HG03575 (cell line): ENCODE measurements around the gene KRTAP3-3.
"Not testable (repeated sequence)": the region's sequence is repeated elsewhere in the genome, so short reads cannot be mapped to it uniquely, and the experiment has no call there.

Experiments used
- ATAC-seq: cut with Tn5 transposase; IDR thresholded peaks from one replicate; pipeline ENCODE4 v1.9.1; 2021; ENCODE audit not compliant: unreplicated experiment, insufficient number of reproducible peaks, low FRiP score; ENCODE audit errors: extremely low read depth

The KRTAP3-3 gene

DNA sequence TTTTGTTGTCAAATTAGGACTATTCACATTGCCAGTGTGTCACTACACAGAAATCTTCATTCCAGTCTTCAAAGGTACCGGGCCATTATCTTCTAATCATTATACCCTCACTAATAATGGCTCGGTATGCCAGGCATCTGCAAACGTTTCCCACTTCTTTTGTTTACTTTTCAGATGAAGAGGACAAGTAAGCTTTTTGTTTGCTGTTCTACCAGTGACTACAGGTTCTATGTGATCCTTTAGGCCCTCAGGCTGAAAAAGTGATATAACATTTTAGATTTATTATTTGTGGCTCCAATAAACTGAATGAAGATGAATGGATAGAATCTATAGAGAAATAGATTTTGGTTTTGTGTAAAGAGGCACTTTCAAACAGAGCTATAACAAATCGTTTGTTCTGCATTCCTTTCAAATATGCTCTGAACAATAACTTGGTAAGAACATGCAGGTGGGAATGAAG lies 15.4 kb upstream of the KRTAP3-3 start:
- no peak for ATAC-seq

DNA sequence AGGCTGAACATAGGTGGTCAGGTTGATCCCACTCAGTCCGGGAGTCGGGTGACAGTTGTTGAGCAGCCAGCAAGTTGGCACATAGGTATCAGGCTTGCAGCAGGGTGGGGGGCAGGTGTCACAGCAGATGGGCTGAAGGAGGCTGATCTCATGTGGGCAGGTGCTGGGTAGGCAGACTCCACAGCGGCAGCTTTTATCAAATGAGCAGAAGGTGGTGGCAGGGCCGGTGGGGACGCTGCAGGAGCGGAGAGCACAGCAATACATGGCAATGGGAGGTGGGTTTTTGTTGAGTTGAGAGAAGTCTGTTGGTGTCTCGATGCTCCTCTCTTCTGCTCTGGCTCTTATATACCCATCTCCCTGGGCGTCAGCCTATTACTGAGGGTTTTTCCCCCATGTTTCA lies 14.8 kb upstream of the KRTAP3-3 start, which contains the start of gene KRTAP3-1:
TSS of gene KRTAP3-1 (minus strand) at position 318 of the 400 bp plus-strand sequence. CDS start at position 264, 54 bp downstream.
- ATAC-seq, result no peak

DNA sequence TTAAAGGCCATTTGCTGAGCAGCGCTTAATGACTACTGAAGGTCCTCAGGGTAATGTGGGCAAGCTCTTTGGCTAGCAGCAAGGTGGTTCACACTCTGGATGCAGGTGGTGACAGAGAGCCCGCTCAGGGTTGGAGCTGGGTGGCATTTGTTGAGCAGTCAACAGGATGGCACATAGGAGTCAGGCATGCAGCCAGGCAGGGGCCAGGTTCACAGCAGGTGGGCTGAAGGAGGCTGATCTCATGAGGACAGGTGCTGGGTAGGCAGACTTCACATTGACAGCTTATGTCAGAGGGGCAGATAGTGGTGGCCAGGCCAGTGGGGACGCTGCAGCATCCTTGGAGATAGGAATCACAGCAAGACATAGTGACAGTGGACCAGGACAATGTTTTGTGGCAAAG lies 10.4 kb upstream of the KRTAP3-3 start:
- ATAC-seq, result no peak

DNA sequence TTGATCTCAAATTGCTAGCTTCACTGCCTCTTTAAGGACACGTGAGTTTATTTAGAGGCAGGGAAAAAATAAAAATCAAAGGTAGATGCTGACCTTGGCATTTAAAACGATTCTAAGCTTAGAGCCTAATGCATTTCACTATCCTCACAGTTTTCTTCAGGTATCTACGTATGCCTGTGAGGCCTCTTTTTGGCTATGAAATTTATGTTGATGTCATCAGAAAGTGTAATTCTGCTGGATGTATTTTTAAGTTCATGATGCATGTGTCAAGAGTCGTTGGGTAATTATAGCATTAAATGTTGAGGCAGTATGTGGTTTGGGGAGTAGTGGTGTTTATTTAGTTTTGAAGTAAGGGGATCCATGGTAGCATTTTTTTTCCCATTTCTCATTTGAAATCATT lies 10.0 kb upstream of the KRTAP3-3 start:
- no peak for ATAC-seq

DNA sequence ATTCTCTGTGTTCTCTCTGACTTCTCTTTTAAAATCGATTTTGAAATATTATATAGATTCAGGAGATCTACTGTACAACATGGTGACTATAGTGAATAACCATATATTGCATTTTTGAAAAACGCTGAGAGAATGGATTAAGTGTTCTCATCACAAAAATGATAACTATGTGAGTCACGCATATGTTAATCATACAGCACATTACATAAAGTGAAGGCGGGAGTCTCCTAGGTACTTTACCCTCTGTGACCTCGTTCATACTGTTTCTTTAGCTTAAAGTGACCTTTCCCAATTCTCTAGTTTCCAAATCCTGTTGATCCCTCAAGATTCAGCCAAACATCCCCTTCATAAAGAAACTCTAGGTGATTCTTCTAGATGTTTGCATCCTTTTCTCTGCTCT lies 8.8 kb upstream of the KRTAP3-3 start:
- ATAC-seq, result no peak

DNA sequence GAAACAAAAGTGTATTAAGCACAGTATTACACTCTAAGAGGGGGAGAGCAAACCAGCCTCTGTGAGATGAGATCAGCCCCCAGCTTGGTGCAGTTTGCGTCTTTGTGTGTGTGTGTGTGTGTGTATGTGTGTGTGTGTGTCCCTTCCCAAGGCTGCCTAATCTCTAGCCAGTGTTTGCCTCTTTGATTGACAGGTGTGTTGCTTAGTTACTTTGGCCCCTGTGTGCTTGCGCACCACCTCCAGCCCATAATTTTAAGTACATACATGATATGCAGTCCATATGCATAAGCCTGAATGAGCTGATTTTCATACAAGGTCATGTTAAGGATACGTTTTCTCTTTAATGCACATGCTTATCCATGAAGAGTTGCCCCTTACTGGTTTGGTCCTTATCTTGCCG lies 7.8 kb upstream of the KRTAP3-3 start:
- ATAC-seq, result no peak

DNA sequence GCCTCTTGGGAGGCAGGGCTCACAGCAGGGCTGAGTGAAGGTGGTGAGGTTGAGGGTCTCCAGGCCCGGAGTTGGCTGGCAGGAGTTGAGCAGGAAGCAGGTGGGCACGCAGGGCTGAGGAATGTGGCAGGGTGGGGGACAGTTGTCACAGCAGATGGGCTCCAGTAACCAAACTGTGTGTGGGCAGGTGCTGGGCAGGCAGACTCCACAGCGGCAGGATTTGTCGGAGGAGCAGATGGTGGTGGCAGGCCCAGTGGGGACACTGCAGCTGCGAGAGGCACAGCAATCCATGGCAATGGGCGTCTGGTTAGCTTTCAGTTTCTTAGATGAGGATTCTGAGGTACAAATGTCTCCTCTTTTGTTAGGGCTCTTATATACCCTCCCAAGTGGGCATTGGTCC lies 5.6 kb upstream of the KRTAP3-3 start, which contains the start of gene KRTAP3-2:
TSS of gene KRTAP3-2 (minus strand) at position 344 of the 400 bp plus-strand sequence. CDS start at position 291, 53 bp downstream.
- ATAC-seq, result not testable (repeated sequence)

DNA sequence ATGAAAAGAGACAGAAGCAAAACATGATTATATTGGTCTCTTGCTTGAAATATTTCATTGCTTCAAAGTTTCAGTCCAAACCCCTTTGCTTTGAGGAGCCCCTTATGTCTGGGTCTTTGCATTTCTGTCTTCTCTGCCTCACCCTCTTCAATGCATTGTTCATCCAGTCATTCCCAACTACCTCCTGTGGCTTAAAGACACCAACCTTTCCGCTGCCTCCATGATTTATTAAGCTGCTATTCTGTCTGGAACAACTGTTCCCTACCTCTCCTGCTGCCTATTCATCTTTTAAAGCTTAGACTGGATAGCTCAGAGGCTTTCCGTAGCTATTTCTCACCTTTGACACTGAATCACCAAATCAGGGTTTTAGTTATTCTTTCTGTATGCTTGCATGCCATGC lies 3.4 kb upstream of the KRTAP3-3 start:
- ATAC-seq, result no peak

DNA sequence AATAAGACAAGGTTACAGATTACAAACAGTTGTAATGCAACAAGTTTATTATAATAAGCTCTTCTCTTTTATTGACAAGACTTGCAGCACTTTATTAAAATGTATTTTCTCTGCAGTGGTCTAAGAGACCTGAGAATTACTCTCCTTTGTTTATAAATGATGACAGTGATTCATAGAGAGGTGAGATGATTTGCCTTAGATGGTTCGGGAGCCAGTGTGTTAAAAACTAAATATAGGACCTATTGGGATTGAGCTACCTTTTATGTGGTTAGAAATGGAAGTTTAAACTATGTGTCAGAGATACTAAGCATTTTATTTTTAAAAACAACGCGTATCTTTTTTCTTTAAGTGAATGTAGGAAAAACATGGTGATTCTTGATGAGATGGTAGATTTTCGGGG lies 2.9 kb upstream of the KRTAP3-3 start:
- ATAC-seq, result no peak

DNA sequence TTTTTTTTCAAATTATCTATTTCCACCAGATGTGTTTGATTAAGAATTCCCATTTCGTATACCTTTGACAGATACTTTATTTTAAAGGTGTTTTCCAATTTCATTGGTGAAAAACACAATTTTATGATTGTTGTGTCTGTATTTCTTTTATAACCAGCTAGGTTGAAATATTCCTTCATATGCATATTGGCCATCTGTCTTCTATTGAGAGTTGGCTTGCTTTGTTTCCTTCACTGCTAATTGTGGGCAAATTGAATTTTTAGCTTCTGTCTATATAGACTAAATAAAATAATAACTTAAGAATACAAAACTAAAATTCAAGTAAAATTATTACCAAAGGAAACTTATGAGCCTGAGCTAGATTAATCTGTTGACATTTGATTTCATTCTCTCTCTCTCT lies 1.2 kb upstream of the KRTAP3-3 start:
- no peak for ATAC-seq

DNA sequence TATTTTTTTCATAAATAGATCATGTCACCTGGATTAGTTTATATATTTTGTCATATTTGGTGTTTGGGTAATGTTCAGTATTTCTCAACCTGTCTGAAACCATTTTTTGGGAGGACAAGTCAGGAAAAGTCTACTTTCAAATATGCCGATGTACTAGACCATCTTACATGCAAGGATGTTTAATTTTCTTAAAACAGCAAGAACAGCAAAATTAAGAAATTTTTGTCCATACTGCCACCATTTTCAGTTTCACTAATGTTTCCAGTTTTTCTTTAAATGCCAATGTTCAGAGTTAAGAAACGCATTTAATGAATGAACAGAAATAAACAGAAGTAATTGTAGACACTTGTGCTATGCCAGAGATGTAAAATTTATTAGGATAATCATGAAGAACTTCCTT lies 880 bp downstream of the KRTAP3-3 start:
- no peak for ATAC-seq

DNA sequence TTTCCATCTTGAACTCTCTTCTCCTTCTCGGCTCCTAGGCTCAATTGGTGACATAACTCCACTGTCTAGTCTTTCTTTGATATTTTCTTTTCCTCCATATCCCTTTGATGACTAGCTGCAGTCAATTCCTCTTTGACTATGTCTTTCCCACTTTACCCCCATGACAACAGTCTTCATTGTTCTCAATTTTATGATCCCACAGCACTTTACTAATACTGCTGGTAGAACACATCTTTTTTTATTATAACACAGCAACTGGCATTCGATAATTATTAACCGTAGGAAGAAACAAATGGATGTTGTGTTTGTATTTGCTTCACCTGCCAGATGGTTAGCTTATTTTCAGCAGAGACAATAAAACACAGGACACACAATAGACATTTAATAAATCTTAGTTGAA lies 1.3 kb downstream of the KRTAP3-3 start:
- ATAC-seq, result no peak

DNA sequence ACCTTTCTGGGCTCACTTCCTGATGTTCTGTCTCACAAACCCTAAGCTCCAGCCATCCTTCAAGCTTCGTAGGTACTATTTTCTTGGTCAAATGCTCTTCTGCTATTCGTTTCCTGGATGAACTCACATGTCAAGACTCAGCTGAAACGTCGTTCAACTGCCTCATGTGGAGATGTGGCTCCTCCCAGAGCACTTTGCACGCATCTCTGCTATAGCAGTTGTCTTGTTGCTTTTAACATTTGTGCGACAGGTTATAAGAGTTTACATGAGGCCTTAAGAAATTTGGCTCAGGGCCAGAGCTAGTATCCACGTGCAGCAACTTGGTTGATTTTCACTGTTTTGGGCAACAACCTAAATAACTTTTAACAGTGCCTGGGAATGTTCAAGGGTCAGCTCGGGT lies 7.0 kb downstream of the KRTAP3-3 start:
- ATAC-seq, result no peak

DNA sequence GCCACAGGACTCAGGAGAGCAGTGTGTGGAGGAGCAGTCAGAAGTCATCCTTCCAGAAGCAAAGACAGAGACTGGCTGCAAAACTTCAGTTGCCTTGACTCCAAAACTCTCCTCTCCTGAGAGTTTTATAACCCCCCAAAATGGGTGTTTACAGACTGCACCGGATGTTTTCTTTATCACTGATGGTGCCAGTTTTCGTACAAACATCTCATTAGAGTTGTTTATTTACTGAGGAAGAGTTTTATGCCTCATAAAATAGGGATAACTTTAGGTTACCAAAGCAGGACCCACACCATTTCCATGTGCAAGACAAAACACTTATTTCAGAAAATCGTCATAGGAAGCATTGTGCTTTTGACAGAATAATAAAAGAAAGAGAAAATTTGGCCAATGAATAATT lies 9.7 kb downstream of the KRTAP3-3 start, which contains the start of gene KRT40:
TSS of gene KRT40 (minus strand) at position 101 of the 400 bp plus-strand sequence. CDS start at position 48, 53 bp downstream.
- ATAC-seq, result no peak

DNA sequence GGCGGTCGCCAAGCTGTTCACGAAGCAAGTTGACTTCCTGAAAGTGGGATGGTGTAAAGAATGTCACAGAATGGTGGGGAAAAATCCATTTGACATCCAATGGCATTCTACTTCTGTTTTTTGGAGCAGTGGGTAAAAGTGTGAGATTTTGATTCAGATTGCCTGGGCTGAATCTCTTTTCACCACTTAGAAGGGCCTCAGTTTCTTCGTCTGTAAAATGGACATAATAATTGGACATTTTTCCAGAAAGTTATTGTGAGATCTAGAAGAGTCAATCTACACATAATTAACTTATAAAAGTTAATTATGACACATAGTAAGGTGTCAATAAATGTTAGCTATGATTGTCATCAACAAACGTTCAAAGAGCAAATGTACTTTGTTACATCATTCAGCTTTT lies 12.8 kb downstream of the KRTAP3-3 start:
- no peak for ATAC-seq

DNA sequence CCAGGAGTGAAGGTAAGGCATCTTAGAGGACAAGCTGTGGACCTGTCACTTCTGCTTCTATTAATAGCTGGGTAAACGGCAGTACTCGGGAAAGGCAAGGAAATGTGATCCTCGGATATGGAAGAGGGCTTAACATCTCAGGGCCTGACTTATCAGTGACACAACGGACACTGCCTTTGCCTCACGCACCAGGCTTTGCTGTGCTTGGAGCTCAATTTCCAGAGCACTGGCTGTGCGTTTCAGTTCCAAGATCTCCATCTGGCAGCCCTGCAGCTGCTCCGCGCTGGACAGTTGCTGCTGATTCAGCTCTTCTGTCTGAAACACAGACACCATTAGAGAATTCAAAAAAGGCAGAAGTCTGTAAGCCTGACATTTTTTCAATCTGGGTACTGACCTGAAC lies 13.4 kb downstream of the KRTAP3-3 start:
- no peak for ATAC-seq

DNA sequence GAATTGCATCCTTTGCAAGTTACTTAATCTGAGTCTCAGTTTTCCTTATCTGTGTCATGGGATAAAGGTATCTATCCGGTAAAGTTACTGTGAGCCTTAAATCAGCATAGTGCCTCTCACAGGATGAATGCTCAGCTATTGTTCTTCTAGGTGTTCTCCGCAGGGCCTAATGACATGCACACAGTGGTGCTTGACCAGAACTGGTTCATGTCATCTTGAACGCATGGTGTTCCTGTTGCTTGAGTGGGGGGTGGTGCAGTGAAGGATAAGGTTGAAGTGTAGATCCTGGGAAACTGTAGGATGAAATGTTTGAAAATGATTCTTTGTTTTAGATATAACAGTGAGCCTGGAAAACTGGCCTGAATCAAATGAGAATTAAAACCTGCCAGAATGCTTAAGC lies 13.8 kb downstream of the KRTAP3-3 start:
- ATAC-seq, result no peak

DNA sequence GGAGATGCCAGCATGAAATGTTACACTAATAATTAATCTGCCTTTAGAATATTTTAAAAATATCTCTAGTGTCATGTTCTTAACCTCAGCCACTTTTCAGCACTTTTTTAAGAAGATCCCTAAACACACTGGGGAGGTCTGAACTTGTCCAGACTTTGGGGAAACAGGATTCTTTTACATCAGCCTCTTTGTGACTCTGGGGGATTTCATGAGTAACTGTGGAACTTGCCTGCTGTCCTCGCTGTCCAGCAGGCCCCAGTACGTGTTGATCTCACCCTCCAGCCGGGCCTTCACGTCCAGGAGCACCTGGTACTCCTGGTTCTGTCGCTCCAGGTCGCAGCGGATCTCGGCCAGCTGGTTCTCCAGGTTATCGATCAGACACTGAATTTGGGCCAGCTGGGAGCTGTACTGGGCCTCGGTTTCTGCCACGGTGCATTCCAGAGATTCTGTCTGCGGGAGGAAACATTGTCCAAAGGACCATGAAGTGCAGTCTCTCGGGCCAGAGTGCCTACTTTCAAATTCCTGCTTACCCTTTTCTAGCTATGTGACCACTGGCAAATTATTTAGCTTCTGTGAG lies 15.3 kb downstream of the KRTAP3-3 start:
- no peak for ATAC-seq

DNA sequence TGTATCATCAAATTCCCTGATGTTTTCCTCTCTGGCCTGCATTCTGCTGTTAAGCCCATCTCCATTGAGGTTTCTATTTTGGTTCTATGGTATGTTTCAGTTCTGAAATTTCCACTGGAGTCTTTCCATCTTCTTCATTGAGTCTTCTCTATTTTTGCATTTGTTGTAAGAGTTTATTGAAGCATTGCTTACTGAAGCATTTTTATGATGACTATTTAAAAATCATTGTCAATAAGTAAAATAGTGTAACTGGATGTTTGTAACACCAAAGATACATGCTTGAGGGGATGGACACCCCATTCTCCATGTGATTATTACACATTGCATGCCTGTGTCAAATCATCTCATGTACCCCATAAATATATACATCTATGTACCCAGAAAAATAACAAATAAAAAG lies 18.4 kb downstream of the KRTAP3-3 start:
- no peak for ATAC-seq

DNA sequence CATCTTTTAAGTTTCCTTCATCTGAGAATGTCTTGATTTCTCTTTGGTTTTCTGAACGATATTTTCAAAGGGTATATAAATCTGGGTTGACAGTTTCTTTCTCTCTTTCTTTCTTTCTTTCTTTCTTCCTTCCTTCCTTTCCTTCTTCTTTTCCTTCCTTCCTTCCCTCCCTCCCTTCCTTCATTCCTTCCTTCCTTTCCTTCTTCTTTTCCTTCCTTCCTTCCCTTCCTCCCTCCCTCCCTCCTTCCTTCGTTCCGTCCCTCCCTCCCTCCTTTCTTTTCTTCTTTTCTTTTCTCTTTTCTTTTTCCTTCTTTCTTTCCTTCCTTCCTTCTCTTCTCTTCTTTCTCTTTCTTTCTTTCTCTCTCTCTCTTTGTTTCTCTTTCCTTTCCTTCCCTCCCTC lies 19.6 kb downstream of the KRTAP3-3 start:
- ATAC-seq, result no peak

DNA sequence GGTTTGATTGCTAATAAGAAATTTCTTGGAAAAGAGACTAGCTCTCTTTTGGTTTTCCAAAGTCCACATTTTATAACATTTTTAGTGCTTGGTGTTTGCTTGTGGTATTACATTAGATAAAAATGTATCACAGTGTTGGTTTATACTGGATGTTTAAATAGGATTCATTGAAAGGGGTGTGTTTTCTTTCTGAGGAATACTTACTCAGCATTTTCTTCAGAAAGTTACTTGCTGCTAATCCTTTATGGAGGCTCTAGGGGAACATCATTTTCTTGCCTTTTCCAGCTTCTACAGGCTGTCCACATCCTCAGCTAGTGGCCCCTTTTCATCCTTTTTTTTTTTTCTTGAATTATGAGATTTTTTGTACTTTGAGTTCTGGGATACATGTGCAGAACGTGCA lies 26.4 kb downstream of the KRTAP3-3 start:
- no peak for ATAC-seq
